Inflammatory macrophage (primary cell): ENCODE measurements around the gene PARP1.
"Not testable (repeated sequence)": the region's sequence is repeated elsewhere in the genome, so short reads cannot be mapped to it uniquely, and the experiment has no call there.

ENCODE experiments used
- DNase-seq, 2 donors: peaks; one replicate each; pipeline ENCODE4 v3.0.0-alpha.2; 2020 to 2022

PARP1 gene

GRCh38 chr1:226349801-226350518 lies 57.9 kb downstream of the PARP1 start:
- DNase-seq: peak; percentile 61

- DNase-seq: no peak
Measured at GRCh38 chr1:226349081-226349480, 58.8 kb downstream of the PARP1 start.

GRCh38 chr1:226344441-226345259 lies 63.2 kb downstream of the PARP1 start:
- no peak for DNase-seq

- no peak for DNase-seq
Measured at GRCh38 chr1:226342656-226343055, 65.2 kb downstream of the PARP1 start.

GRCh38 chr1:226340111-226340510 lies 67.8 kb downstream of the PARP1 start:
- not testable (repeated sequence) for DNase-seq

GRCh38 chr1:226337276-226337875 lies 70.5 kb downstream of the PARP1 start:
- peak in 1 of 2 donors; percentile 7 for DNase-seq

GRCh38 chr1:226335661-226336060 lies 72.2 kb downstream of the PARP1 start:
- no peak for DNase-seq

- no peak for DNase-seq
Measured at GRCh38 chr1:226332947-226333346, 74.9 kb downstream of the PARP1 start.

GRCh38 chr1:226329237-226329636 lies 78.7 kb downstream of the PARP1 start:
- DNase-seq: no peak

GRCh38 chr1:226327761-226328162 lies 80.1 kb downstream of the PARP1 start:
- DNase-seq: no peak

GRCh38 chr1:226325178-226325577 lies 82.7 kb downstream of the PARP1 start:
- DNase-seq: no peak

- DNase-seq: no peak
Measured at GRCh38 chr1:226324479-226324878, 83.4 kb downstream of the PARP1 start.

- DNase-seq: no peak
Measured at GRCh38 chr1:226322986-226323385, 84.9 kb downstream of the PARP1 start.

GRCh38 chr1:226320930-226321329 lies 87.0 kb downstream of the PARP1 start:
- no peak for DNase-seq

- no peak for DNase-seq
Measured at GRCh38 chr1:226318471-226318870, 89.4 kb downstream of the PARP1 start.

GRCh38 chr1:226314055-226314454 lies 93.8 kb downstream of the PARP1 start:
- DNase-seq: no peak

- DNase-seq: no peak
Measured at GRCh38 chr1:226312065-226312464, 95.8 kb downstream of the PARP1 start.

- no peak for DNase-seq
Measured at GRCh38 chr1:226311376-226311775, 96.5 kb downstream of the PARP1 start.
